Neural crest cell (in vitro differentiated cells): Measurements from ENCODE around the gene SLU7. TPM values are rescaled to one million over a fixed set of nuclear protein-coding genes. Genes with fewer than 3 reads are reported as not detected.

ENCODE experiments used
- DNase-seq: peaks from one replicate; pipeline ENCODE4 v3.0.0; 2021; ENCODE audit warnings: low read depth, mixed read lengths, low spot score
- H3K27ac Mint-ChIP-seq: one replicate; pipeline ENCODE4 v1.8.0; 2021; ENCODE audit warnings: mild to moderate bottlenecking, mixed read lengths; ENCODE audit not compliant: unreplicated experiment
- H3K27me3 Mint-ChIP-seq: 2 replicates; pipeline ENCODE4 v1.8.0; 2021; ENCODE audit warnings: low read depth, mild to moderate bottlenecking, mixed read lengths
- H3K36me3 Mint-ChIP-seq: 2 replicates; pipeline ENCODE4 v1.8.0; 2021; ENCODE audit warnings: low read depth, mild to moderate bottlenecking, mixed read lengths
- H3K4me1 Mint-ChIP-seq: 2 replicates; pipeline ENCODE4 v1.8.0; 2021; ENCODE audit warnings: mixed read lengths
- H3K4me3 Mint-ChIP-seq: one replicate; pipeline ENCODE4 v1.8.0; 2021; ENCODE audit warnings: mild to moderate bottlenecking, mixed read lengths
- H3K9me3 Mint-ChIP-seq: 2 replicates; pipeline ENCODE4 v1.8.0; 2021; ENCODE audit warnings: mixed read lengths
- total RNA-seq: library from RNA; stranded (reverse); gene quantifications from 2 replicates; pipeline ENCODE4 v1.2.1, GENCODE V29; 2021
- TF ChIP-seq, protein P1 (sequence below): fragments of 200-600 bp; sonication (generic); conservative IDR thresholded peaks from 2 replicates; pipeline ENCODE4 v1.5.0; 2021; ENCODE audit warnings: antibody characterized with exemption, mild to moderate bottlenecking

Gene SLU7
- total RNA-seq, 1 donor from 2014 or later, result 26.2 TPM

DNA sequence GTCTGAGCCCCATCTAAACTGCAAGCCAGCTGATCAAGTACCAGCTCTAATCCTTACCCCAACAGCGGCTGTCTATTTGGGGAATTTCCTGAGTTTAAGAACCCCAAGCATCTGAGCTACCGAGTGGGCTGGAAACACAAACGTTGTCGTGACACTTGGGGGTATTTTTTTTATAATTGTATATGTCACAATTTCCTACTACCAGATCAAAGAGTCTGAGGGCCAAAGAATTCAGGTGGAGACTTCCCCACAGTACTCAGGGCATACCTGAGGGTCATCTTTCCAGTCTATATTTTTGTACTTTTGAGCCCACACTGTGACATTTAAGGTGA, 45.6 kb upstream of the SLU7 start:
- Mint-ChIP-seq H3K4me3 (no peak overlapping the region), H3K27ac (no peak overlapping the region), H3K9me3 (no peaks in the 10 kb centered on the region), H3K4me1 (peaks cover 6% of the 10 kb centered on the region), H3K36me3 (no peaks in the 10 kb centered on the region), H3K27me3 (no peaks in the 10 kb centered on the region)
- TF ChIP-seq, protein P1, sequence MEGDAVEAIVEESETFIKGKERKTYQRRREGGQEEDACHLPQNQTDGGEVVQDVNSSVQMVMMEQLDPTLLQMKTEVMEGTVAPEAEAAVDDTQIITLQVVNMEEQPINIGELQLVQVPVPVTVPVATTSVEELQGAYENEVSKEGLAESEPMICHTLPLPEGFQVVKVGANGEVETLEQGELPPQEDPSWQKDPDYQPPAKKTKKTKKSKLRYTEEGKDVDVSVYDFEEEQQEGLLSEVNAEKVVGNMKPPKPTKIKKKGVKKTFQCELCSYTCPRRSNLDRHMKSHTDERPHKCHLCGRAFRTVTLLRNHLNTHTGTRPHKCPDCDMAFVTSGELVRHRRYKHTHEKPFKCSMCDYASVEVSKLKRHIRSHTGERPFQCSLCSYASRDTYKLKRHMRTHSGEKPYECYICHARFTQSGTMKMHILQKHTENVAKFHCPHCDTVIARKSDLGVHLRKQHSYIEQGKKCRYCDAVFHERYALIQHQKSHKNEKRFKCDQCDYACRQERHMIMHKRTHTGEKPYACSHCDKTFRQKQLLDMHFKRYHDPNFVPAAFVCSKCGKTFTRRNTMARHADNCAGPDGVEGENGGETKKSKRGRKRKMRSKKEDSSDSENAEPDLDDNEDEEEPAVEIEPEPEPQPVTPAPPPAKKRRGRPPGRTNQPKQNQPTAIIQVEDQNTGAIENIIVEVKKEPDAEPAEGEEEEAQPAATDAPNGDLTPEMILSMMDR, result no peak
- no peak for DNase-seq

- H3K36me3 Mint-ChIP-seq, result no peaks in the 10 kb centered on the region
Measured at GRCh38 chr5:160463740-160464465, 45.0 kb upstream of the SLU7 start.

DNA sequence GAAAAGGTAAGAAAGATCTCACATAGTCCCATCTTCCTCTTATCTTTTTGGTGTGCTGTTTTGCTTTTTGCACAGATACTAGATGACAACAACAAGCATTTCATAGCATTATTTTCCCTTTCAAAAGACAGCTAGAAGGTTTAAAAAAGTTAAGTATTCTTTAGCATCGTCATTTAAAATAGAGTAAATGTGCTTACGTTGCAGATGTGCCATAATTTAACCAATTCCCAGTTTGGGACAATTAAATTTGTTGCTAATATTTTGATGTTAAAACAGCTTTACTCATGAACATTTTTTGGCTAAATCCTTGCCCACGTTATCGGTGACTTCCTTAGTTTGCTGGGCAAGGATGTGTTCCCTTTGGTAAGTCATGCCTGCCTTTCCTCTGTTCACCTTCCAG, 44.3 kb upstream of the SLU7 start:
- Mint-ChIP-seq H3K27ac (no peak overlapping the region), H3K4me3 (no peak overlapping the region), H3K36me3 (no peaks in the 10 kb centered on the region), H3K27me3 (no peaks in the 10 kb centered on the region), H3K4me1 (peaks cover 12% of the 10 kb centered on the region), H3K9me3 (no peaks in the 10 kb centered on the region)
- TF ChIP-seq, protein P1, result no peak
- no peak for DNase-seq

More at GRCh38 chr5:160463740-160464465, 45.0 kb upstream of the SLU7 start:
- Mint-ChIP-seq H3K9me3 (no peaks in the 10 kb centered on the region), H3K4me3 (no peak overlapping the region), H3K27ac (no peak overlapping the region), H3K27me3 (no peaks in the 10 kb centered on the region), H3K4me1 (peaks cover 10% of the 10 kb centered on the region)
- no peak for DNase-seq
- TF ChIP-seq, protein P1, result no peak

GRCh38 chr5:160462167-160462566, 43.3 kb upstream of the SLU7 start:
- Mint-ChIP-seq H3K27ac (no peak overlapping the region), H3K36me3 (no peaks in the 10 kb centered on the region)
- DNase-seq, result no peak

DNA sequence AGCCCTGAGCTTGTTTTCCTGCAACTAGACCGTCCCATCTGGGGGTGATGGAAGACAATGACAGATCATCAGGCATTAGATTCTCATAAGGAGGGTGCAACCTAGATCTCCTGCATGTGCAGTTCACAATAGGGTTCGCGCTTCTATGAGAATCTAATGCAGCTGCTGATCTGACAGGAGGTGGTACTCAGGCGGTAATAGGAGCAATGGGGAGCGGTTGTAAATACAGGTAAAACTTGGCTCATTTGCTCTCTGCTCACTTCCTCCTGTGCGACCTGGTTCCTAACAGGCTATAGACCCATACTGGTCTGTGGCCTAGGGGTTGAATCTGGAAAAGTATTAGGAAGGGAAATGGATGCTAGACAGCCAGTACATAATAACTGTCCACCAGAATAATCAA, 42.5 kb upstream of the SLU7 start:
- no peak for DNase-seq
- no peaks in the 10 kb centered on the region for H3K36me3 Mint-ChIP-seq
- no peak overlapping the region for H3K27ac Mint-ChIP-seq
- no peaks in the 10 kb centered on the region for H3K27me3 Mint-ChIP-seq
- no peak overlapping the region for H3K4me3 Mint-ChIP-seq
- no peaks in the 10 kb centered on the region for H3K9me3 Mint-ChIP-seq
- H3K4me1 Mint-ChIP-seq, result peaks cover 6% of the 10 kb centered on the region
- TF ChIP-seq, protein P1, result no peak

More at GRCh38 chr5:160462167-160462566, 43.3 kb upstream of the SLU7 start:
- no peaks in the 10 kb centered on the region for H3K9me3 Mint-ChIP-seq
- H3K4me3 Mint-ChIP-seq, result no peak overlapping the region
- no peaks in the 10 kb centered on the region for H3K27me3 Mint-ChIP-seq
- TF ChIP-seq, protein P1, result no peak
- peaks cover 7% of the 10 kb centered on the region for H3K4me1 Mint-ChIP-seq
